Stomach smooth muscle (tissue), 2 donors: ENCODE data around the gene PRRC2B.

ENCODE experiments used
- H3K27ac ChIP-seq: one replicate; pipeline ENCODE4 v1.7.0; 2013; ENCODE audit warnings: mild to moderate bottlenecking, low read length, inconsistent platforms
- H3K27me3 ChIP-seq, 2 donors: one replicate each; pipeline ENCODE4 v1.7.0; 2013; ENCODE audit warnings: low read length in 2 of 2; ENCODE audit not compliant: insufficient read depth in 2 of 2, control insufficient read depth in 1 of 2
- H3K36me3 ChIP-seq, 2 donors: one replicate each; pipeline ENCODE4 v1.7.0; 2013; ENCODE audit warnings: low read length in 2 of 2; ENCODE audit not compliant: control insufficient read depth in 2 of 2, insufficient read depth in 2 of 2
- H3K4me1 ChIP-seq: one replicate; pipeline ENCODE4 v1.7.0; 2013; ENCODE audit warnings: low read length; ENCODE audit not compliant: control insufficient read depth, insufficient read depth
- H3K4me3 ChIP-seq, 2 donors: one replicate each; pipeline ENCODE4 v1.7.0; 2013; ENCODE audit warnings: low read length in 2 of 2
- H3K9ac ChIP-seq, 2 donors: one replicate each; pipeline ENCODE4 v1.7.0; 2013; ENCODE audit warnings: low read length in 2 of 2, mild to moderate bottlenecking in 1 of 2
- H3K9me3 ChIP-seq, 2 donors: one replicate each; pipeline ENCODE4 v1.7.0; 2013; ENCODE audit warnings: low read length in 2 of 2; ENCODE audit not compliant: control insufficient read depth in 2 of 2
- donor health status: healthy.
- donor health status: Pancreatic carcinoma.

The PRRC2B gene

GRCh38 chr9:131436376-131436775 is 42.5 kb downstream of the PRRC2B start:
- Histone ChIP-seq H3K27ac (no peak overlapping the region), H3K4me1 (peaks cover 16% of the 10 kb centered on the region), H3K36me3 (peaks cover 69 to 70% of the 10 kb centered on the region in 2 donors), H3K9me3 (no peaks in the 10 kb centered on the region), H3K4me3 (no peak overlapping the region), H3K9ac (no peak overlapping the region), H3K27me3 (no peaks in the 10 kb centered on the region)

DNA sequence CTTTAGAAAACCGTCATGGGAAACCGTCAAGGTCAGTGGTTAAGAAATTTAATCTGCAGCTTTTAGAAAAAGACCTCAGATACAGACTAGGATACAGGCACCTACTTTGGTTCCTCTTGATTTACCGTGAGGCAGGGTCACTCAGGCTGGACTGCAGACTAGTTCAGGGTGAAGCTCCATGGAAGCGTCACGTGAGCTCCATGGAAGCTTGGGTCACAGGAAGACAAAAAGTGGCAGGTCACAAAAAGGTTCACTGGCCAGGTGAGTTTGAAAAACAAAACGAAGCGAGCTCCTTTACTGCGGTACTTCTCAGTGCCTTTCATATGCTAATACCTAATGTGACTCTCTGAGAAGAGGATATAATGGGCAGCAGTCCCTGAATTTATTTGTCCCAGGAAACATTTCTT is 43.0 kb downstream of the PRRC2B start:
- peaks cover 16% of the 10 kb centered on the region for H3K4me1 ChIP-seq
- no peak overlapping the region for H3K9ac ChIP-seq
- H3K4me3 ChIP-seq, result no peak overlapping the region
- H3K27ac ChIP-seq, result no peak overlapping the region
- H3K9me3 ChIP-seq, result no peaks in the 10 kb centered on the region
- peaks cover 71 to 73% of the 10 kb centered on the region in 2 donors for H3K36me3 ChIP-seq
- no peaks in the 10 kb centered on the region for H3K27me3 ChIP-seq

GRCh38 chr9:131438190-131438589 is 44.3 kb downstream of the PRRC2B start:
- Histone ChIP-seq H3K36me3 (peaks cover 60 to 66% of the 10 kb centered on the region in 2 donors), H3K4me3 (no peak overlapping the region), H3K4me1 (peaks cover 6% of the 10 kb centered on the region), H3K27me3 (no peaks in the 10 kb centered on the region), H3K9ac (no peak overlapping the region), H3K27ac (no peak overlapping the region), H3K9me3 (no peaks in the 10 kb centered on the region)

GRCh38 chr9:131439224-131439623 is 45.3 kb downstream of the PRRC2B start:
- Histone ChIP-seq H3K27ac (no peak overlapping the region), H3K4me3 (no peak overlapping the region), H3K9me3 (no peaks in the 10 kb centered on the region), H3K9ac (no peak overlapping the region), H3K36me3 (peaks cover 56 to 65% of the 10 kb centered on the region in 2 donors), H3K4me1 (peaks cover 2% of the 10 kb centered on the region), H3K27me3 (no peaks in the 10 kb centered on the region)

GRCh38 chr9:131441441-131441840 is 47.6 kb downstream of the PRRC2B start:
- Histone ChIP-seq H3K27ac (no peak overlapping the region), H3K27me3 (no peaks in the 10 kb centered on the region), H3K4me3 (no peak overlapping the region), H3K36me3 (peaks cover 69 to 72% of the 10 kb centered on the region in 2 donors), H3K9ac (no peak overlapping the region), H3K4me1 (peaks cover 2% of the 10 kb centered on the region), H3K9me3 (no peaks in the 10 kb centered on the region)

DNA sequence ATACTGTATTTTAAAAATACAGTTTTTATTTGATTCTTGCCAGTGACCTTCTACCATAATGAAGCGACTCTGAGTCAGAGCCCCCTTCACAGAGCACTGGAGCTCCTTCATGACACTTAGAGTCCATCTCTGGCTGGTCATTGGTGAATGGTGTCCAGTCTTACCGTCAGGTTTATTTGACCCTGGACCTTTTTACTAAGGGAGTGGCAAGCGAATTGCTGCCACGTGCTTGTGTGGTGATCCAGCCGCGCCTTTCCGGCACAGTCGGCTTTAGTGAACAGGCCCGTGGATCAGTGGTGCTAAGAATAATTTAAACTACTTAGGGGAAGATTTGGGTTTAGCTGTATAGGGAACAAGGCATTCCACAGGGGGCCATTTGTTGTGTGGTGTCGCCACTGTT is 48.5 kb downstream of the PRRC2B start:
- Histone ChIP-seq H3K27me3 (no peaks in the 10 kb centered on the region), H3K4me1 (peaks cover 2% of the 10 kb centered on the region), H3K27ac (no peak overlapping the region), H3K4me3 (no peak overlapping the region), H3K9ac (no peak overlapping the region), H3K9me3 (no peaks in the 10 kb centered on the region), H3K36me3 (peaks cover 72 to 74% of the 10 kb centered on the region in 2 donors)

DNA sequence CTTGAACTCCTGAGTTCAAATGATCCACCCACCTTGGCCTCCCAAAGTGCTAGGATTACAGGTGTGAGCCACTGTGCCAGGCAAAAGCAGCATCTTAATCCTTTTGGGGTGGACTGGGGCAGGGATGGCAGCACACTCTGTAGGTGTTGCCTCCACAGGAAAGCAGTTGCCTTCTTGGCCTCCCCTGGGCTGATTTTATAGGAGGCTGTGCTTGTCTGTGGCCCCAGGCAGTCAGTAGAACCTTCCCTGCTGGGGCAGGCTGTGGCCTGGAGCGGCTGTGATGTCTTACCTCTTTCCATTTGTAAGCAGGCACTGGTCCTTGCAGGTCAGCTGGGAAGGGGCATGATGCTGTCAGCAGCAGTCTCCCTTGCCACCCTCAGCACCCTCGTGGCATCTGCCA is 49.8 kb downstream of the PRRC2B start:
- H3K27ac ChIP-seq, result no peak overlapping the region

DNA sequence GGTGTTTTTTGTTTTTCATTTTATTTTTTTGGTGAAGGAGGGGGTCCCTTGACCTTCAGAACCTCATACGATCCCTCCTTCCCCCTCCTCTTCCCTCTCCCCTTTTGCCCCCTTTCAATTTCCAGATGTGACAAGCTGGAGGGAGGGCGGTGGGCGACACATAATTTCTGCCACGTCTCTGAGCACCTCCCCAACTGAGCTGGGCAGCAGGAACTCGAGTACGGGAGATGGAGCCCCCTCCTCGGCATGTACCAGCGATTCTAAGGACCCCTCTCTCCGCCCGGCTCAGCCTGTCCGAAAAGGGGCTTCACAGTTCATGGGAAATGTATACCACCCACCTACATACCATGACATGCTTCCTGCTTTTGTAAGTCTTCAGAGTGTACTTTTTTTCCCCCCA is 52.4 kb downstream of the PRRC2B start:
- Histone ChIP-seq H3K9me3 (no peaks in the 10 kb centered on the region), H3K27me3 (no peaks in the 10 kb centered on the region), H3K4me1 (no peaks in the 10 kb centered on the region), H3K4me3 (no peak overlapping the region), H3K27ac (no peak overlapping the region), H3K9ac (no peak overlapping the region), H3K36me3 (peaks cover 48 to 58% of the 10 kb centered on the region in 2 donors)

More for the DNA sequence above, 49.8 kb downstream of the PRRC2B start:
- peaks cover 67% of the 10 kb centered on the region in 2 donors for H3K36me3 ChIP-seq
- H3K27me3 ChIP-seq, result no peaks in the 10 kb centered on the region
- no peaks in the 10 kb centered on the region for H3K9me3 ChIP-seq
- H3K4me3 ChIP-seq, result no peak overlapping the region
- no peak overlapping the region for H3K9ac ChIP-seq
- H3K4me1 ChIP-seq, result no peaks in the 10 kb centered on the region

- no peak overlapping the region for H3K27ac ChIP-seq
- no peak overlapping the region for H3K9ac ChIP-seq
- H3K9me3 ChIP-seq, result no peaks in the 10 kb centered on the region
- H3K4me3 ChIP-seq, result no peak overlapping the region
- H3K27me3 ChIP-seq, result no peaks in the 10 kb centered on the region
- H3K36me3 ChIP-seq, result peaks cover 46 to 53% of the 10 kb centered on the region in 2 donors
- no peaks in the 10 kb centered on the region for H3K4me1 ChIP-seq
Observed at GRCh38 chr9:131447148-131447547, 53.3 kb downstream of the PRRC2B start.

DNA sequence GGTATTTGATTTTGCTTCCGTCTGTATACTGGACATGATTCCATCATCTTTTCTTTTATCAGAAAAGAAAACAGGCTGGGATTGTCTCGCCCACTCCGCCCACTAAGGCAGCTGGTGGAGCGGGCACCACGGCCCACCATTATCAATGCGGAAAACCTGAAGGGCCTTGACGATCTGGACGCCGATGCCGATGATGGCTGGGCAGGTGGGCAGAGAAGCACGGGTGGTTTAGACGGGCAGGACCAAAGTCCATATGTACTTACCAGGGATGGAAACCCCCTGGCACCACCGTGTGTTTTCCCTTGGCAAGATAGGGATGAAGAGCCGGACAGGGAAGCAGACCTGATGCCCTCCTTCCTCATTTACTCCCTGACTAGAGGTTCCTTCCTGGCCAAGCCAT is 53.7 kb downstream of the PRRC2B start:
- H3K4me1 ChIP-seq, result no peaks in the 10 kb centered on the region
- no peak overlapping the region for H3K27ac ChIP-seq
- no peaks in the 10 kb centered on the region for H3K9me3 ChIP-seq
- H3K4me3 ChIP-seq, result no peak overlapping the region
- H3K36me3 ChIP-seq, result peaks cover 44 to 51% of the 10 kb centered on the region in 2 donors
- no peak overlapping the region for H3K9ac ChIP-seq
- no peaks in the 10 kb centered on the region for H3K27me3 ChIP-seq

DNA sequence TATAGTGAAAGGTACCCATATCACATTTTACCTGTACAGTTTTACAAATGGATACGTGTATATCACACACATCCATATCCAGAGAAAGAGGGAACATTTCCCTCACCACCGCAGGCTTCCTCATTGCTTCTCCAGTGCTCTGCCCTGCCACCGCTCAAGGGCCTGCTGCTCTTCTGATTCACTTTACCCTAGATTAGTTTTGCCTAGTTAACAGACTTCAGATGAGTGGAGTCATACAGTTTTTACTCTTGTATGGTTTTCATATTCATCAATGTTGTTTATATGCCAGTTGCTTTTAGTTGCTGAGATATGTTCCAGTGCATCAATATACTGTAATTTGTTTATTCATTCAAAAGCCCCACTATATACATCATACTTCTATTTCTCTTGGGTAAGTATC is 54.9 kb downstream of the PRRC2B start:
- Histone ChIP-seq H3K4me1 (no peaks in the 10 kb centered on the region), H3K9me3 (no peaks in the 10 kb centered on the region), H3K4me3 (no peak overlapping the region), H3K36me3 (peaks cover 42 to 49% of the 10 kb centered on the region in 2 donors), H3K9ac (no peak overlapping the region), H3K27me3 (no peaks in the 10 kb centered on the region), H3K27ac (no peak overlapping the region)
